HG03575 (cell line): ENCODE results near the gene SIX2.

Source experiments
- ATAC-seq: cut with Tn5 transposase; IDR thresholded peaks from one replicate; pipeline ENCODE4 v1.9.1; 2021; ENCODE audit not compliant: unreplicated experiment, insufficient number of reproducible peaks, low FRiP score; ENCODE audit errors: extremely low read depth

Gene SIX2

DNA sequence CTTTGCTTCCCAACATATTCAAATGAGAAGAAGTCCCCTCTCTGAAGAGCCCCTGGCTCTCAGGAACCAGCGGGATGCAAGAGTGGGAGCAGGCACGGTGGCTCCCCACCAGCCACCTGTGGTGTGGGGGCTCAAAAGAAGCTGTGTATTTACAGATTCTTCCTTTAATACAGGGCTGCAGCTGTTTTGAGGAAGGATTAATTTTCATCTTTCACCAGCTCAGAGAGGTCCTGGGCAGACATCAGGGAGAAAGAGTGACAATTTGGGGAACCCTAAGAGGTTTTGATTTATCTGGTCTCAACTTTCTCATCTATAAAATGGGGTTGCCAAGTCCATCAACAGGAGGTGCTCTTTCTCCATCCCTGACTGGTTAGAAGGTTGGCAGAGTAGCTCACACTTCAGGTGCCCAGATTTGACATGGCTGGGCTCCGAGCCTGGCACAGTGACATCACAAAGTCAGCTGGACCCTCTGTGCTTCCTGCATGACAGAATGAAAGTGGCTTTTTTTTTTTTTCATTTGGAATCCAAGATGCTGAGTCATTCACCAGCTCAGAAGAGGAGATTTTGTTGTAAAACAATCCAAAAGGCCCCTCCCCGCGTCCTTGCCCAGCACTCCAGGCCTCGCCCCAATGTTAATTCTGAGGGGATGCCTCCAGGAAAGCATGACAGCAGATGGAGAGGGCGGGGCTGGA is 15.5 kb upstream of the SIX2 start:
- no peak for ATAC-seq

DNA sequence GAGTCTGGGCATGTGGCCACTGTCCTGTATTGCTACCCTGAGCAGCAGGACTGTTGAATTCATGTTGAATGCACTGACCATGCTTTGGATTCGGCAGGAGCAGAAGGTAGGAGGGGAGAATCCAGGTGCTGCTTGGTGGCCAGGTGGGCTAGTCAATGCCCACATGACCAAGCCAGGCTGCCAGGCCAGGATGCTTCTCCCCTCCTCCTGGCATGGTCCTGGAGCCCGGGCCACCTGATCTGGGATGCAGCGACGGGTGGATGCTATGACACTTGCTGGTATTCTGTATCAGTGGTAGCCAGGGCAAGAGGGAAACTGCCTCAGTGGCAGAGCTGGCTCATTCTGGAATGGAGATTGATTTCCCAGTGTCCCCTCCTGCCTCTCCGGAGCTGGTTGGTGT is 14.8 kb upstream of the SIX2 start:
- ATAC-seq = no peak

DNA sequence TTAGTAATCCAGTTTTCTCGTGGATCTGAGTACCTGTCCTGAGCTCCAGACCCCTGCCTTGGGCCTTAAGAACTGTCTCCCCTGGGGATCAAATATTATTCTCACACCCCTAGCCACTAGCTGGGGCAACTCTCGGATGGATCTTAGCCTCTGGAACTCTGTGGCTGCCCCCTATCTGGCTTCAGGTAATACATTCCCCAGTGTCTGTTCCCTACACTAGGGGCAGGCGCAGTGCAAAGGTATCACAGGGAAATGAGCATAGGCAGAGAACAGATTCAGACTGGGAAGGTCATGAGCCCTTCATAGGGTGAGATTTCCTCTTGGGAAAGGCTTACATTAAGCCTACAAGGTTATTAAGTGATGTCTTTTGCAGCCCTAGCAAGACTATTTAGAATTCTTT is 11.2 kb upstream of the SIX2 start:
- ATAC-seq = no peak

DNA sequence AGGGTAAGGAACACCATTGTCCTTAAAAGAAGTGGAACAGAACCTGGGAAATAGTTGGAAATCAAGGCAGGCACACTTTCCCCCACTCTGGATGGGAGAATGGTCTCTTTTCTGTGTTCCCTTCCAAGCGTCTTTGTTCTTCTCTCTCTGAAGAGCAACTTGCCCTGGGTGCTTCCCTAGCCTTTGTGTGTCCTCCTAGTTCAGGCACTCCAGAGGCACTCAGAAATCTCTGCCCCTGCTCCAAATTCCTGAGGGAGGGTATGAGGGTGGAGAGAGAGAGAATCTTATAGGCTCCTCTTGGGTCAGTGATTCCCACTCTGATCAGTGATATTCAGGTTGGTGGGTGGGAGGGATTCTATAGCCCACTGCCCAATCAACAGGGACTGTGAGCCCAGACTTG is 8.8 kb upstream of the SIX2 start:
- ATAC-seq = no peak

DNA sequence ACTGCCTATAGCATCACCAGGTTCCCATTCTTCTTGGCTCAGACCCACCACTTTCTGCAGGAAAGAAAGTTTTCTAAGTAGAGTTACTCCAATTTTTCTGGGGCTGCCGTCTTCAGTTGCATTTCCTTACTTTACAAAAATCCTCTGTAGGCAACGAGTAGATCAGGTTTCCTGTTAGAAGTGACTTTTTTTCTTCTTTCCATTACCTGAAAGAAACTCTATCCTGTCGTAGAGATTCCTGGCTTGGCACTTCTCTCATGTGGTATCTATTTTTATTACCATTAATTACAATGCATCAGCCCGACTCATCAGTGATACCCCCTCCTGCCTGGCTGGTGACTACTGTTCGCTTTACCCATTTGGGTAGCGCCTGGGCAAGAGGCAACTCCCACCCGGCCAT is 5.6 kb upstream of the SIX2 start:
- no peak for ATAC-seq

DNA sequence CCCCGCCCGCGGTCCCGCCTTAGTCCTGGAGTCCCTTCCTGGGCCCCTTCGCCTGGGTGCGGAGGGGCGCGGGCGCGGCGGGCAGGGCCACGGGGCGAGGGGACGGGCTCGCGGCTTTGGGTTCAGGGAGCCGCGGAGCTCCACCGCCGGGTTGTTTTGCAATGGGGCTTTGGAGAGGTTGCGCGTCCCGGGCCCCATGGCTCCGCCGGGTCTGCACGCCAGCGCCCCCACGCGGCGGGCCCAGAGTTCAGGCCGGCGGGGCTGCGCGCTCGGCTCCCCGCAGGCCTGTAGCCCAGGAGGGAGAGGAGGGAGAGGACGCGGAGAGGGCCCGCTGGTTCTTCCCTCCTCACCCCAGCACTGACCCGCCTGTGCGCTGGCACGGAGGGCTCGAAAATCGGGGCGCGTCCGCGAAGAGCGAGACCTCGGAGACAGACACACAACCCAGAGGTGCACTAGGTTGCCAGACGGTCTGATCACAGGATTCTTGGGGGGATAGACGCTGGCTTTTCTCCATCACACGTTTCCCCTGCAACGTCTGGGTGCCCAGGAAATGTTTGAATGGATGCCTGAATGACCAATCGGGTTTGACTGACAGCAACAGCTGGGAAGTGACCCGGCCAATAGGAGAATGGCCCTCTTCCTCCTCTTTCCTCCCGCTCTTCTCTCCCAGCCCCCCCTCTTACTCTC is 4.9 kb upstream of the SIX2 start:
- no peak for ATAC-seq

DNA sequence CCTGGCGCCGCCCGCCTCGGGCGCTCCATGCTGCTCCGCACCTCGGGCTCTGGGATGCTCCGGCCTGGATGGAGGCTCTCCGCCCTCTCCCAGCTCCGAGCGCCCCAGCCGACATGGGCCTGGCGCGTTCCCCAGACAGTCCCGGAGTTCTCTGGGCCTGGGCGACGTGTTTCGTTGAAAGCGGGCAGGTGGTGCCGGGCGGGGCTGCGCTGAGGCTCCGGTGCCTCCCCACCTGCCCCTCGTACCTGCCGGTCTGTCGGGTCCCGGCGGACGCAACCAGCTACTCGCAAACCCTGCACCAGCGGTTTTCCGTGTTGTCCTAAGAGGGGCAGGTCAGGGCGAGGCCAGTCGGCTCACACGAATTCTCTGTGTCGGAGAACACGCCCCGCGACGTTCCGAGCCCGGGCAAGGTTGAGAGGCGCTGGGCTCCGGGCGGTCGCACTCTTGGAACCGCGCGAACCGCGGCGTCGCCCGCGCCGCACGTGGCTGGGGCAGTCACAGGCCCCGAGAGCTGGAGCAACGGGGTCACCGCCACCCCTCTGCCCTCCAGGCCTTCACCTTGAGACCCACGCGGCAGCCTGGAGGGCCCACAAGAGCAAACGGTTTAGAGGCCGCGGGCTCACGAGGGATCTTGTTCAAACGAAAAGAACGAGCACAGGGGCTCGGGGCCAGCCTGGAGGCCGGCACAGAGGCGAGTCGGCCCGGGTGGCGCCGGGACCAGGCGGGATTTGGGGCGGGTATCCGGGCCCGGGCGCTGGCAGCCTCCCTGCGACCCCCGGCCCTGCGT is 4.2 kb upstream of the SIX2 start:
- ATAC-seq = no peak

DNA sequence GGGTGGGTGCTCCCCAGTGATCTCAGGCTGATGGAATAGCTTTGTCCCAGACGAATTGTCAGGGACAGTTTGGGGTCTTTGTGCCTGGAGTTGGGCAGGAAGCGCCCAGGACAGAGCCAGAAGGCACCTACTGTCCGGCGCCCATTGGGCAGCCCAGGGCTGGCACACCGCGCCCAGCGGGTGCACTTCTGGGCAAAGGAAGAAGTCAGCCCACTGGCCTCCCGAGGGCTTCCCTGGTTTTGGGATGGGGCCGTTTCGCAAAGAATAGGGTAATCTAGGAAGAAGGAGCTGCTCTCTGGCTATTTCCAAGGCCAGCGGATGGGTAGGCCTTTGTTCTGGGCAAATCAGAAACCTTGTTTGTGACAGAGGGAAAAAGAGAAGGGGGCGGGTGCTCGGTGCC is 3.5 kb upstream of the SIX2 start:
- no peak for ATAC-seq

DNA sequence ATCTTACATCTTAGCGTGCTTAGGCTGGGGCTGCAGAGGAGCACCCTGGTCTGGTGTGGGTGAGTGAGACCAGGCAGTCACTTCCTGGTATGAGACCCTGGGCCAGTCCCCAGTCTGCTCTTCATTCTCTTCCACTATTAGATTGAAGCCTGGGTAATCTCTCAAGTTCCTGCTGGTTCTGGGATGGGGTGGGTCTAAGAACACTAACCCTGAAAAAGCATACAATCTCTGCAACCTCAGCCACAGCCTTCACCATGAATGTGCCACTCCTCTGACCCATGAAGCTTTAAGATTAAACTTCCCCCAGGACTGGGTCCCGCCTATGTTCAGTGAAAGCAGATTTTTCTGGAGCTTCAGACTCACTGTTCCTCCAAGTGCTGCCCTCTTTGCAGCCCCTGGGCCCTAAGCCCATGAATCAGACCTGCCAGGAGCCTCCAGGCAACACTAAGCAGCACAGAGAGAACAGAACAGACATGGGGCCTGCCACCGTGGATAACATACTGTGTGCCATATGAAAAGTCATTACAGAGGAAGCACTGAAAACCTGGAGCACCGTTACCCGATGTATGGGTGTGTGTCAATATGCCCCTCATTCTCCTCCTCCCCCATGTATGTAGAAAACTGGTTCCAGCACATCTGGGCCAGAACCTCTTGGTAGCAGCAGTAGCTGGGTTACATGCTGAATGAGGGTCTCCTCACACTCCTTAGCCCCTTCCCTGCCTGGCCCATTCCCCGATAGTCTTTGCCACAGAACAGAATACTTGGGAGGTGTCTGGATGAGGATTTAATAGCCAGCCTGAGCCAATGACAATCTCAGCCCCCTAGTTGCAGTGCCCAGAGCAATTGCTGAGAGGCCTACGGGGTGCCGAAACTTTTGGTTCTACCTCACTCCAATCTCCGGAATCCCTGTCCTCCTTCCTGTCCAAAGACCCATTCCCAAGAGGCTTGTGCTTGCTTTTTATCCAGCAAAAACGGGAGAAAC is 2.7 kb upstream of the SIX2 start:
- ATAC-seq = no peak

DNA sequence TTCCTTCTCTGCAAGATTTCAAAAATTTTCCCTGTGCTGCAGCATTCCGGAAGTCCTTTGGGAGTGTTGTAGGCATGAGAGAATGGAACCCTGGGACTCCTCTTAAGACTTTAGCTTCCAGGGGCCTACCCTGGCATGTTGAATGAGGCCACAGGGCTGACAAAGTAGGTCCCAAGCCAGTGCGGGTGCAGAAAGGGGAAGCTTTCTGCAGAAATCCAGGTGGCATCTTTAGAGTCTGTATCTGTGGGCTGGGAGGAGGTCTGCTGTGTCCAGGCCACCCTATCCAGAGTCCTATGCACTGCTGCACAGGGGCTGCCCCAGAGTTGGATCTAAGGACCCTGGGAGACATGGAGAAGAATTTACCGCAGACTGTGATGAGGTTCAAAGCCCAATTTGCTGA is 1.9 kb upstream of the SIX2 start:
- ATAC-seq = no peak

DNA sequence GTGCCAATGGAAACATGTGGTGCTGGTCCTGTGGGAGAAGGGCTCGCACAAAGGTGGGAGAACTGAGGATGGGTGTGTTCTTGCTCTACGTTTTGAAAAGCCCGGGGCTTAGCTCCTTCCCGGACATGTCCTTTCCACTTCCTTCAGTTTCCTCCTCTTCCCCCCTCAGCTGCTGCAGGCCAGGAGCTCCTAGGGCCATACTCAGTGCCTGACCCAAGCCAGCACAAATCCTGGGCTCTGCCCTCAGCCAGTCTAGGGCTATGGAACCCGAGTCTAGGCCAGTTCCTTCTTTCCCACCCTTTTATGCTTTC is 1.4 kb upstream of the SIX2 start:
- ATAC-seq = no peak

DNA sequence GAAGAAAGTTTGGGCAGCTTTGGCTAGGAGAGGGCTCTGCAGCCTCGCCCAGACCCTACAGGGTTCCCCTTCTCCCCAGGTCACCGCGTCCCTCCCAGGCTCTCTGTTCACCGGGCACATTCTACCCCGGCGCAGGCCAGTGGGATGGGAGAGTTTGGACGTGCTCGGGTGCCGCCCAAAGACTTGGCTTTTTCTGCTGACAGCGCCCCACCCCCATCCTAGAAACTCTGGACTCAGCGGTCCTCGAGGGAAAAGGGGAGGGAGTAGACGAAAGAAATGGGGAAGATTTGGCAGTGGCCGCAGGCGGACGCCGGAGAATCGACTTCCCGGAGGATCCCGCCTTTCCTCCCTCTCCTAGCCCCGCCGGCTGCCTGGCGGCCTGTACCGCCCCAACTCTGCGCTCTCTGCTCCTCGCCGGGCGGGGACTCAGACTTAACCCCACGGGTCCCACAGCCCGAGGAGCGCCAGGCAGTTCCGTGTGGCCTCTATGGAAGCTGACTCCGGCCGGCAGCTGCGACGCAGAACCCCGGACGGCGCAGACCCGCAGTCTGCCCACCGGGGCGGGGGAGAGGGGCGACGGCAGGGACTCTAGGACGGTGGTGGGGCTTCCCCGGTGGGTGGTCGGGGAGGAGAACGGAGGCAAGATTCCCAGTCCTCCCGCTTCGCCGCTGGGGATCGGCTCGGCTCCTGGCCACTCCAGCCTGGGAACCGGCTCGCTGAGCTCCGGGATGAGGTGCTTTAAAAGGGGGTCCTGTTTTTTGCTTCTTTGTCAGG is 863 bp upstream of the SIX2 start:
- ATAC-seq = no peak

DNA sequence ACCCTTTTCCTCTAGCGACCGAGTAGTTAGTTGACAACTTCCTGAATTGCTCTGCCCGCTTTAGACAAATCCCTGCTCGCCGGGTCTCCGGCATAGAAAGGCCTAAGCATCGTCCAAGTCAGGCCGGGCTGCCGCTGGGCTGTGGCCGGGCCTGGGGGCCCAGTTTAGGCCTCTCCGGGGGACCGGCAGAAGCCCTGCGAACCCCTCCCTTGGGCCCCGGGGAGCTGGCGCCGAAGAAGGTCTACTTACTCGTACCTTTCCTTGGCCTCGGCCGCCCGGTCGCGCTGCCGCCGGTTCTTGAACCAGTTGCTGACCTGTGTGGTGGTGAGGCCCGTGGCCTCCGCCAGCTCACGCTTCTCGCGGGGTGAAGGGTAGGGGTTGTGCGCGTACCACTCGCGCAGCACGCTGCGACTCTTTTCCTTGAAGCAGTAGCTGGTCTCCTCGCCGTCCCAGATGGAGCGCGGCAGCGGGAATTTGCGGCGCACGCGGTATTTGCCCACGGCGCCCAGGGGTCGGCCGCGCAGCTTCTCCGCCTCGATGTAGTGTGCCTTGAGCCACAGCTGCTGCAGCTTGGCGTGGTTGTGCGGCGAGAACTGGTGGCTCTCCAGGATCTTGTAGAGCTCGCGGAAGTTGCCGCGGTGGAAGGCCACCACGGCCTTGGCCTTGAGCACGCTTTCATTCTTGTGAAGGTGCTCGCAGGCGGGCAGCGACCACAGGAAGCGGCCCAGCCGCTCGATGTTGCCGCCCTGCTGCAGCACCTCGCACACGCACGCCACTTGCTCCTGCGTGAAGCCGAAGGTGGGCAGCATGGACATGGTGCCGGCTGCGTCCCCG is 739 bp downstream of the SIX2 start:
- no peak for ATAC-seq

DNA sequence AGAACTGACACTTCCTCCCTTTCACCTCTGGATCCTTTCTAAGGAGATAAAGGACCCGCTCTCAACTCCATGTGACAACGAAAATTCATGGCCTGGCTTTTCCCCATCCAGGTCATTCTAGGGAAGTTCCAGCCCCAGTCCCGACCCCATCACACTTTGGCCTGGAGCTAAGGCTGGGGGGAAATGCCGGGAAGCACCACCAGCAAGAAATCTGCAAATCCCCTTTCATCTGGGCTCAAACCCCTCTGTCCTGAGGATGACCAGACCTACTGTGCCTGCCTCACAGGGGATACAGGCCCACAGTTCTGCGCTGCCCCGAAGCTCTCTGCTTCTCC is 1.3 kb downstream of the SIX2 start:
- no peak for ATAC-seq

DNA sequence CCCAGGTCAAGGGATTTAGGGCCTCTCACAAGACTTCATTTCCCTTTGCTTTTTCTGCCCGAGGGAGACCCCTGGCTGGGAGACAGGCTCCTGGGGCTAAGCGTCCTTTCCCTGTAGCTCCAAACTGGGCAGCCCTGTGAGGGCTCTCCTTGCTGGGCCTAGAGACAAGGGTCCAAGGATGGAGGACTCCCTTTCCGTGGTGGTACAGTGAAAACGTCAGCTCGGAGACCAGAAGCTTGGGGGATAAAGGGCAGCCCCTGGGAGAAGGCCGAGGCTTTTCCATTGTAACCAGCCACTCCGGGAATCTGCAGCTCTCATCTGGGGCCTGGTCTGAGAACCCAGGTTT is 2.3 kb downstream of the SIX2 start:
- ATAC-seq = no peak

DNA sequence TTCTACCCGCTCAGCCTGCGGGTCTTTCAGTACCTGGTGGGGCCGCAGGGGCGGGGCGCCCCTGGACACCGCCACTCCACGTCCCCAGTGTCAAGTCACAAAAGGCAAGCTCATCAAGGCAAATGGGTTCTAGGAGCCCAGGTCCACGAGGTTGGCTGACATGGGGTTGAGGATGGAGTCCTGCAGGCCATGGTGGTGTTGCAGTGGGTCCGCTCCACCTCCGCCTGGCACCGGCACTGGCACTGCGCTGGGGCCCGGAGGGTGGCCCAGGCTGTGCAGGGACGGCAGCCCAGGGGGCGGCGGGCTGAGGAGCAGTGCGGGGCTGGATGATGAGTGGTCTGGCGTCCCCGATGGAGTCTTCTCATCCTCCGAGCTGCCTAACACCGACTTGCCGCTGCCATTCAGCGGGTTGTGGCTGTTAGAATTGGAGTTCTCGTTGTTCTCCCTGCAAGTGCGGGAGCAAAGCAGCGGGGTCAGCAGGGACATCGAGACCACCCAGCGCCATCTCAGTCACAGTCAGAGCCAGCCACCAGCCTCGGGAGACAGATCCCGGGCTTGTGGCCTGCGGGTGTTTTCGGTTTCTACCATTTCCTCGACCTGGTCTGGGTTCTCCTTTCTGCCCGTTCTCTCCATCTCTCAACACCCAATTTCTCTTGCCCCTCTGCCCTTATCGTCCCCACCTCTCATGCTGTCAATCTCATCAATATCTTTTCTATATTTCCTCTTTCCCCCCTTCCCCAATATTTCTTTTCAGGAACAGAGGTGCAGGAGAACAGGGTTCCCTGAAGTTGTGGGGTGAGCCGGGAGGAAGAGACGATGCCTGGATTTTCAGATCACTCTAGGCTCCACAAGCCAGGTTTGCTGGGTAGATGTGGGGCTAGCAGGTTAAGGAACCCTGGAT is 3.0 kb downstream of the SIX2 start:
- no peak for ATAC-seq
